GM12874 (cell line): ENCODE results near the gene DIP2B.

Experiments
- CTCF ChIP-seq: IDR thresholded peaks from 2 replicates; pipeline ENCODE4 v1.5.1; 2011; ENCODE audit warnings: low read depth, mild to moderate bottlenecking, control low read depth, low read length, moderate library complexity; ENCODE audit not compliant: insufficient read depth

The DIP2B gene

GRCh38 chr12:50742776-50743175 lies 238.0 kb downstream of the DIP2B start:
- no peak for TF ChIP-seq CTCF

GRCh38 chr12:50745861-50746260 lies 241.1 kb downstream of the DIP2B start:
- TF ChIP-seq CTCF = no peak

DNA sequence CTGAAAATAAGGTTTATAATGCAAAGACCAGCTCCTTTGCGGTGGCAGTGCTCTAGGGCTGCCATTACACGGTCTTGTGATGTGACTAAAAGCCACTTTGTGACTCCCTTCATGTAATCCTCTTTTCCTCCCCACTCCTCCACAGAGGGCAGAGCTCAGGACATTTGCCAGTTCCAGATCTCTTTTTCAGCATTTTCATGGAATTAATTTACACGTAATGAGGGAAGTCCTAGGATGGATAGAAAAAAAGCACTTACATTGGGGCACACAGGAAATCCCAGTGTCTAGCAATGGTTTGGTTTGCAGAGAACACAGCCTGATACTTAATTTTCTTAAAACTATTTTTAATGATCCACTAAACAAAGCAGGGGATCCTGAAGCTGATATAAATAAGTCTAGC lies 241.6 kb downstream of the DIP2B start:
- no peak for TF ChIP-seq CTCF

GRCh38 chr12:50747817-50748216 lies 243.0 kb downstream of the DIP2B start:
- no peak for TF ChIP-seq CTCF

DNA sequence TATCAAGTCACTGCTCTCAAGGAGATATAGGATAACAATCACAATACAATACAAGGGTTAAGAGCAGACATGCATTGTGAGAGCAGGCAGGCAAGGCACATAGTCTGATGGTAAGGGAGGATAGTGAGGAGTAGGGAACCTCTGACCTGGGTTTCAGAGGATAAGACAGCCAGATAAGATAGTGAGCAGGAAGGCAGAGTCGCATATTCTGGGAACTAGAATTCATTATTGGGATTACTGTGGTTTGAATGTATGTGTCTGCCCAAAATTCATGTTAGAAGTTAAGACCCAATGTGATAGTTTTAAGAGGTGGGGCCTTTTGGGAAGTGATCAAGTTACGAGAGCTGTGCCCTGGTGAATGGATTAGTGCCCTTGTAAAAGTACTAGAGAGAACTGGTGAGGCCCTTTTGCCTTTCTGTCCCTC lies 244.7 kb downstream of the DIP2B start:
- TF ChIP-seq CTCF = no peak

GRCh38 chr12:50750366-50750765 lies 245.6 kb downstream of the DIP2B start:
- TF ChIP-seq CTCF = no peak

GRCh38 chr12:50751948-50752721 lies 247.3 kb downstream of the DIP2B start:
- TF ChIP-seq CTCF = no peak
